Endodermal cell (in vitro differentiated cells): Measurements from ENCODE around the gene FGF12. TPM values are rescaled to one million over a fixed set of nuclear protein-coding genes. Genes with fewer than 3 reads are reported as not detected.
A peak's percentile ranks its signal among the peaks of the same experiment; 100 is the strongest.

Experiments used
- DNase-seq: peaks from one replicate; pipeline ENCODE4 v3.0.0-alpha.2; 2017
- H3K27ac ChIP-seq: 2 replicates; pipeline ENCODE4 v1.5.1; 2013; ENCODE audit warnings: mild to moderate bottlenecking, low read depth, low read length, moderate library complexity
- H3K27me3 ChIP-seq: 2 replicates; pipeline ENCODE4 v1.6.1; 2013; ENCODE audit warnings: mild to moderate bottlenecking, low read length, moderate library complexity; ENCODE audit not compliant: insufficient read depth, control insufficient read depth, poor library complexity, severe bottlenecking
- H3K36me3 ChIP-seq: 2 replicates; pipeline ENCODE4 v1.7.0; 2013; ENCODE audit warnings: mild to moderate bottlenecking, low read length, moderate library complexity; ENCODE audit not compliant: control insufficient read depth, insufficient read depth
- H3K4me1 ChIP-seq: one replicate; pipeline ENCODE4 v1.7.0; 2013; ENCODE audit warnings: low read length; ENCODE audit not compliant: control insufficient read depth, insufficient read depth
- H3K4me3 ChIP-seq: 2 replicates; pipeline ENCODE4 v1.5.1; 2013; ENCODE audit warnings: mild to moderate bottlenecking, low read length, moderate library complexity
- H3K9ac ChIP-seq: 2 replicates; pipeline ENCODE4 v1.6.1; 2013; ENCODE audit warnings: mild to moderate bottlenecking, low read length, moderate library complexity; ENCODE audit not compliant: poor library complexity, severe bottlenecking; ENCODE audit errors: extremely low read depth
- H3K9me3 ChIP-seq: 2 replicates; pipeline ENCODE4 v1.6.1; 2013; ENCODE audit warnings: mild to moderate bottlenecking, low read length, moderate library complexity; ENCODE audit not compliant: control insufficient read depth
- H3K27ac Mint-ChIP-seq: 2 replicates; pipeline ENCODE4 v1.8.0; 2020; ENCODE audit warnings: mixed read lengths
- H3K27me3 Mint-ChIP-seq: 2 replicates; pipeline ENCODE4 v1.8.0; 2021; ENCODE audit warnings: mild to moderate bottlenecking, mixed read lengths; ENCODE audit not compliant: insufficient read depth
- H3K36me3 Mint-ChIP-seq: 2 replicates; pipeline ENCODE4 v1.8.0; 2020; ENCODE audit warnings: low read depth, mixed read lengths
- H3K4me1 Mint-ChIP-seq: 2 replicates; pipeline ENCODE4 v1.8.0; 2020; ENCODE audit warnings: mixed read lengths
- H3K4me3 Mint-ChIP-seq: 2 replicates; pipeline ENCODE4 v1.8.0; 2020; ENCODE audit warnings: mild to moderate bottlenecking, moderate library complexity, mixed read lengths
- H3K9me3 Mint-ChIP-seq: 2 replicates; pipeline ENCODE4 v1.8.0; 2020; ENCODE audit warnings: mild to moderate bottlenecking, mixed read lengths
- CTCF ChIP-seq: fragments of 200-600 bp; sonication (generic); conservative IDR thresholded peaks from 2 replicates; pipeline ENCODE4 v1.5.0; 2021; ENCODE audit warnings: antibody characterized with exemption, mild to moderate bottlenecking
- WGBS, 2 experiments: methylation state at CpG; one replicate each; pipeline versions ENCODE4 v1.1.5 to v1.1.7; 2013; ENCODE audit warnings: missing lambda C conversion rate in 2 of 2, mixed read lengths in 1 of 2; ENCODE audit not compliant: insufficient coverage in 1 of 2, insufficient read length in 1 of 2; 5-methylcytosine and 5-hydroxymethylcytosine counted together
- total RNA-seq, 2 donors: library from RNA; stranded (reverse); fragmentation: NEBNext Ultra II Directional in 1 of 2; extraction: Animal tissue kit (Norgen Biotek cat#: 25700) in 1 of 2; gene quantifications; 2 replicates in 1 of 2; 3 replicates in 1 of 2; pipeline ENCODE4 v1.2.1, GENCODE V29; 2021

FGF12 gene
- total RNA-seq, 2 donors from 2014 or later, result 22.9 to 25.2 TPM

GRCh38 chr3:192219926-192220325, 507.4 kb downstream of the FGF12 start:
- TF ChIP-seq CTCF, result no peak
- no peaks in the 10 kb centered on the region for H3K9me3 ChIP-seq
- H3K4me1 Mint-ChIP-seq, result peaks cover 5% of the 10 kb centered on the region

GRCh38 chr3:192216067-192216466, 511.3 kb downstream of the FGF12 start:
- H3K27me3 Mint-ChIP-seq, result no peaks in the 10 kb centered on the region
- WGBS, 2 experiments, result 100% methylated on average over 1 of the region's 2 CpGs; no CpG with 5 or more reads in 1 of the 2 experiments
- H3K36me3 Mint-ChIP-seq, result peaks cover under 1% of the 10 kb centered on the region
- no peaks in the 10 kb centered on the region for H3K9me3 Mint-ChIP-seq
- no peaks in the 10 kb centered on the region for H3K9me3 ChIP-seq
- no peak overlapping the region for H3K27ac Mint-ChIP-seq
- no peak for TF ChIP-seq CTCF
- peaks cover 21% of the 10 kb centered on the region for H3K4me1 Mint-ChIP-seq
- DNase-seq, result no peak
- H3K27ac ChIP-seq, result no peak overlapping the region
- H3K27me3 ChIP-seq, result no peaks in the 10 kb centered on the region
- no peak overlapping the region for H3K4me3 ChIP-seq
- peaks cover 6% of the 10 kb centered on the region for H3K4me1 ChIP-seq
- no peak overlapping the region for H3K4me3 Mint-ChIP-seq
- no peak overlapping the region for H3K9ac ChIP-seq
- H3K36me3 ChIP-seq, result no peaks in the 10 kb centered on the region

More at GRCh38 chr3:192219926-192220325, 507.4 kb downstream of the FGF12 start:
- H3K4me1 ChIP-seq, result peaks cover 3% of the 10 kb centered on the region
- H3K27me3 Mint-ChIP-seq, result no peaks in the 10 kb centered on the region
- H3K36me3 ChIP-seq, result no peaks in the 10 kb centered on the region
- H3K36me3 Mint-ChIP-seq, result no peaks in the 10 kb centered on the region
- no peaks in the 10 kb centered on the region for H3K27me3 ChIP-seq
- H3K9ac ChIP-seq, result no peak overlapping the region
- H3K4me3 ChIP-seq, result no peak overlapping the region
- H3K27ac ChIP-seq, result no peak overlapping the region
- DNase-seq, result no peak
- no peak overlapping the region for H3K27ac Mint-ChIP-seq
- H3K9me3 Mint-ChIP-seq, result no peaks in the 10 kb centered on the region
- H3K4me3 Mint-ChIP-seq, result no peak overlapping the region

- H3K9ac ChIP-seq, result no peak overlapping the region
- DNase-seq, result no peak
- no peaks in the 10 kb centered on the region for H3K9me3 ChIP-seq
- peaks cover 6% of the 10 kb centered on the region for H3K4me1 ChIP-seq
- no peaks in the 10 kb centered on the region for H3K27me3 ChIP-seq
- no peak for TF ChIP-seq CTCF
- H3K36me3 Mint-ChIP-seq, result peaks cover 3% of the 10 kb centered on the region
- H3K36me3 ChIP-seq, result no peaks in the 10 kb centered on the region
- no peak overlapping the region for H3K4me3 ChIP-seq
- H3K4me3 Mint-ChIP-seq, result no peak overlapping the region
- H3K9me3 Mint-ChIP-seq, result no peaks in the 10 kb centered on the region
- H3K4me1 Mint-ChIP-seq, result peaks cover 27% of the 10 kb centered on the region
- peak overlapping the region; percentile 52 for H3K27ac Mint-ChIP-seq
- no peaks in the 10 kb centered on the region for H3K27me3 Mint-ChIP-seq
- 87 to 92% methylated on average over 2 to 7 of the region's 7 CpGs for WGBS, 2 experiments
- H3K27ac ChIP-seq, result no peak overlapping the region
These were observed 514.4 kb downstream of the FGF12 start for GRCh38 chr3:192212979-192213378.
